CD14-positive monocyte (primary cell): ENCODE measurements around the gene DNAH3. TPM values are rescaled to one million over a fixed set of nuclear protein-coding genes. Genes with fewer than 3 reads are reported as not detected.

Experiments used
- DNase-seq, 3 donors: peaks; one replicate each; pipeline ENCODE4 v3.0.0-alpha.2; 2011 to 2022
- H2AFZ ChIP-seq: 2 replicates; pipeline ENCODE4 v1.6.0; 2012; ENCODE audit warnings: mild to moderate bottlenecking, low read depth, low read length, inconsistent platforms; ENCODE audit not compliant: insufficient read depth, poor library complexity, severe bottlenecking
- H3K27ac ChIP-seq, 2 donors: 1 replicate in 1 of 2; 2 replicates in 1 of 2; pipeline ENCODE4 v1.5.1; 2012 to 2013; ENCODE audit warnings: low read length in 2 of 2, control low read depth in 1 of 2, inconsistent platforms in 1 of 2, low read depth in 1 of 2, mild to moderate bottlenecking in 1 of 2
- H3K27me3 ChIP-seq, 2 donors: one replicate each; pipeline versions ENCODE4 v1.6.0 to v1.6.1; 2011 to 2013; ENCODE audit warnings: low read length in 2 of 2; ENCODE audit not compliant: control insufficient read depth in 2 of 2, insufficient read depth in 2 of 2
- H3K36me3 ChIP-seq, 2 donors: replicated peaks in 1 of 2; 1 replicate in 1 of 2; 2 replicates in 1 of 2; pipeline versions ENCODE4 v1.5.1 to v1.6.1; 2012 to 2013; ENCODE audit warnings: low read length in 2 of 2, control low read depth in 1 of 2, inconsistent platforms in 1 of 2, mild to moderate bottlenecking in 1 of 2; ENCODE audit not compliant: insufficient read depth in 2 of 2, control insufficient read depth in 1 of 2
- H3K4me1 ChIP-seq, 2 donors: 1 replicate in 1 of 2; 2 replicates in 1 of 2; pipeline versions ENCODE4 v1.5.1 to v1.6.1; 2012 to 2013; ENCODE audit warnings: low read length in 2 of 2, control low read depth in 1 of 2, inconsistent platforms in 1 of 2, mild to moderate bottlenecking in 1 of 2, moderate library complexity in 1 of 2; ENCODE audit not compliant: insufficient read depth in 2 of 2, control insufficient read depth in 1 of 2
- H3K4me2 ChIP-seq: replicated peaks from 2 replicates; pipeline ENCODE3; 2012; ENCODE audit warnings: low read length, moderate library complexity, mild to moderate bottlenecking; ENCODE audit not compliant: poor library complexity, severe bottlenecking; ENCODE audit errors: extremely low read depth
- H3K4me3 ChIP-seq, 3 experiments: fragments of 200-600 bp in 1 of 3; sonication (generic) in 1 of 3; replicated peaks in 1 of 3; 1 replicate in 2 of 3; 2 replicates in 1 of 3; pipeline ENCODE4 v1.5.1; 2011 to 2013; ENCODE audit warnings: low read length in 3 of 3, mild to moderate bottlenecking in 3 of 3, control low read depth in 2 of 3, low read depth in 2 of 3, inconsistent platforms in 1 of 3, moderate library complexity in 1 of 3
- H3K79me2 ChIP-seq: 2 replicates; pipeline ENCODE4 v1.6.0; 2012; ENCODE audit warnings: mild to moderate bottlenecking, control low read depth, inconsistent platforms, low read length, moderate library complexity; ENCODE audit not compliant: insufficient read depth
- H3K9ac ChIP-seq: 2 replicates; pipeline ENCODE4 v1.6.0; 2017; ENCODE audit warnings: low read length, mild to moderate bottlenecking; ENCODE audit not compliant: insufficient read depth, poor library complexity, severe bottlenecking
- H3K9me3 ChIP-seq, 2 donors: replicated peaks in 1 of 2; 1 replicate in 1 of 2; 2 replicates in 1 of 2; pipeline versions ENCODE4 v1.5.1 to v1.6.1; 2012 to 2013; ENCODE audit warnings: low read length in 2 of 2, control low read depth in 1 of 2; ENCODE audit not compliant: control insufficient read depth in 1 of 2, insufficient read depth in 1 of 2
- H4K20me1 ChIP-seq: 2 replicates; pipeline ENCODE4 v1.6.0; 2012; ENCODE audit warnings: mild to moderate bottlenecking, low read length, control low read depth, moderate library complexity; ENCODE audit not compliant: insufficient read depth
- H3K27ac Mint-ChIP-seq, 7 donors: one replicate each; pipeline ENCODE4 v1.8.0; 2020; ENCODE audit warnings: mild to moderate bottlenecking in 7 of 7, mixed read lengths in 7 of 7, moderate library complexity in 6 of 7, inconsistent platforms in 2 of 7
- H3K27me3 Mint-ChIP-seq, 3 donors: one replicate each; pipeline ENCODE4 v1.8.0; 2021 to 2022; ENCODE audit warnings: low read depth in 3 of 3, mild to moderate bottlenecking in 3 of 3, mixed read lengths in 3 of 3, moderate library complexity in 3 of 3, inconsistent platforms in 1 of 3
- H3K36me3 Mint-ChIP-seq, 2 donors: one replicate each; pipeline ENCODE4 v1.8.0; 2020; ENCODE audit warnings: mixed read lengths in 2 of 2, inconsistent platforms in 1 of 2, mild to moderate bottlenecking in 1 of 2
- H3K4me1 Mint-ChIP-seq: one replicate; pipeline ENCODE4 v1.8.0; 2020; ENCODE audit warnings: mild to moderate bottlenecking, mixed read lengths
- H3K4me3 Mint-ChIP-seq, 2 donors: one replicate each; pipeline ENCODE4 v1.8.0; 2020; ENCODE audit warnings: mild to moderate bottlenecking in 2 of 2, mixed read lengths in 2 of 2, moderate library complexity in 1 of 2
- H3K9me3 Mint-ChIP-seq, 7 donors: one replicate each; pipeline ENCODE4 v1.8.0; 2020 to 2022; ENCODE audit warnings: mixed read lengths in 7 of 7, mild to moderate bottlenecking in 6 of 7, moderate library complexity in 6 of 7, inconsistent platforms in 2 of 7
- WGBS: methylation state at CpG from one replicate; pipeline ENCODE4 v1.1.5; 2013; ENCODE audit warnings: missing lambda C conversion rate; ENCODE audit not compliant: insufficient coverage; 5-methylcytosine and 5-hydroxymethylcytosine counted together
- intact Hi-C, 2 donors: fragments of 100-400 bp; cut with micrococcal nuclease; formaldehyde crosslinking; loops; one replicate each; pipeline versions ENCODE4 v1.15.0 to v1.15.1; 2023
- polyA plus RNA-seq, 3 donors: library from polyadenylated mRNA; depleted of rRNA in 1 of 3; unstranded in 2 of 3; stranded (reverse) in 1 of 3; fragments of 300-500 nt in 2 of 3; fragments of >200 nt in 1 of 3; fragmentation: Illumina TruSeq in 2 of 3; gene quantifications; 1 replicate in 2 of 3; 2 replicates in 1 of 3; pipeline ENCODE4 v1.2.3, GENCODE V29; 2012 to 2021
- TF ChIP-seq, protein P1 (sequence below): fragments of 200-600 bp; IDR thresholded peaks from one replicate; pipeline ENCODE4 v1.8.0; 2022; ENCODE audit warnings: antibody characterized with exemption, mild to moderate bottlenecking

Gene DNAH3
- polyA plus RNA-seq, 3 donors: not detected

DNA sequence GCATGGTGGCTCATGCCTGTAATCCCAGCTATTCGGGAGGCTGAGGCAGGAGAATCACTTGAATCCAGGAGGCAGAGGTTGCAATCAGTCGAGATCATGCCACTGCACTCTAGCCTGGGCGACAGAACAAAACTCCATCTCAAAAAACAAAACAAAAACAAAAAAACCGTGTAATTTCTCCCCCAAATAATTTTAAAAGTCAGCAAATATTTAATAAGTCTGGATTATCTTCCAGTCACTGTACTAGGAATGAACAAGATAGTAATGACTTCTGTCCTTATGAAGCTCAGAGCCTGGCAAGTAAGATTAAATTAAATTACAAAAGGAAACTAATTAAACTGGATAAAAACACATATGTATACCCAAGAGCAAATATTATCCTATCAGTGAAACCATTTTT, 113.5 kb downstream of the DNAH3 start:
- no peaks in the 10 kb centered on the region for H3K79me2 ChIP-seq
- H2AFZ ChIP-seq: no peak overlapping the region
- H3K36me3 ChIP-seq: no peaks in the 10 kb centered on the region
- TF ChIP-seq, protein P1, sequence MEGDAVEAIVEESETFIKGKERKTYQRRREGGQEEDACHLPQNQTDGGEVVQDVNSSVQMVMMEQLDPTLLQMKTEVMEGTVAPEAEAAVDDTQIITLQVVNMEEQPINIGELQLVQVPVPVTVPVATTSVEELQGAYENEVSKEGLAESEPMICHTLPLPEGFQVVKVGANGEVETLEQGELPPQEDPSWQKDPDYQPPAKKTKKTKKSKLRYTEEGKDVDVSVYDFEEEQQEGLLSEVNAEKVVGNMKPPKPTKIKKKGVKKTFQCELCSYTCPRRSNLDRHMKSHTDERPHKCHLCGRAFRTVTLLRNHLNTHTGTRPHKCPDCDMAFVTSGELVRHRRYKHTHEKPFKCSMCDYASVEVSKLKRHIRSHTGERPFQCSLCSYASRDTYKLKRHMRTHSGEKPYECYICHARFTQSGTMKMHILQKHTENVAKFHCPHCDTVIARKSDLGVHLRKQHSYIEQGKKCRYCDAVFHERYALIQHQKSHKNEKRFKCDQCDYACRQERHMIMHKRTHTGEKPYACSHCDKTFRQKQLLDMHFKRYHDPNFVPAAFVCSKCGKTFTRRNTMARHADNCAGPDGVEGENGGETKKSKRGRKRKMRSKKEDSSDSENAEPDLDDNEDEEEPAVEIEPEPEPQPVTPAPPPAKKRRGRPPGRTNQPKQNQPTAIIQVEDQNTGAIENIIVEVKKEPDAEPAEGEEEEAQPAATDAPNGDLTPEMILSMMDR: no peak
- no peak overlapping the region for H3K4me3 ChIP-seq
- H3K27me3 ChIP-seq: no peaks in the 10 kb centered on the region
- no peak overlapping the region for H3K4me2 ChIP-seq
- 88% methylated on average over 1 of the region's 4 CpGs for WGBS
- no peaks in the 10 kb centered on the region for H4K20me1 ChIP-seq
- peaks cover 0 to 3% (median 0%) of the 10 kb centered on the region in 3 donors for H3K27me3 Mint-ChIP-seq
- no peak for DNase-seq
- H3K4me1 Mint-ChIP-seq: no peaks in the 10 kb centered on the region
- no peak overlapping the region for H3K27ac ChIP-seq
- H3K9me3 ChIP-seq: no peaks in the 10 kb centered on the region
- H3K27ac Mint-ChIP-seq: no peak overlapping the region
- H3K4me1 ChIP-seq: no peaks in the 10 kb centered on the region
- H3K9me3 Mint-ChIP-seq: no peaks in the 10 kb centered on the region
- H3K9ac ChIP-seq: no peak overlapping the region
- no peak overlapping the region for H3K4me3 Mint-ChIP-seq
- intact Hi-C loops: no loop called here
- no peaks in the 10 kb centered on the region for H3K36me3 Mint-ChIP-seq

DNA sequence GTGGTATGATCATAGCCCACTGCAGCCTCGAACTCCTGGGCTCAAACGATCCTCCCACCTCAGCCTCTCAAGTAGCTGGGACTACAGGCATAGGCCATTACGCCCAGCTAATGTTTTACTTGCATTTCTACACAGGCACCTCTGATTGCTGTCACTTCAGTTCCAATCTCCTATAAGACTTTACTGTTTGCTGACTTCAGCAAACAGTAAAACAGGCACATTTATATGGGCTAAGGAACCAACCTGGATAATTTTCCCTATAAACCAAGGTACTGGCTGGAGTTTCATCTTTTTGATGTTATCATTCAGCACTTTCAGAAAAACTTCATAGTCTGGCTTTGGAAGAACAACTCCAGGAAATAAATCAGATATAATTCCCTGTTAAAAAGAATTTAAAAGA, 114.2 kb downstream of the DNAH3 start:
- no peak overlapping the region for H2AFZ ChIP-seq
- H3K79me2 ChIP-seq: no peaks in the 10 kb centered on the region
- intact Hi-C loops: no loop called here
- no peak overlapping the region for H3K9ac ChIP-seq
- TF ChIP-seq, protein P1: no peak
- H4K20me1 ChIP-seq: no peaks in the 10 kb centered on the region
- no peaks in the 10 kb centered on the region for H3K27me3 ChIP-seq
- WGBS: 89% methylated on average over 3 of the region's 3 CpGs
- H3K9me3 Mint-ChIP-seq: no peaks in the 10 kb centered on the region
- no peaks in the 10 kb centered on the region for H3K4me1 ChIP-seq
- no peak overlapping the region for H3K4me3 ChIP-seq
- H3K27me3 Mint-ChIP-seq: peaks cover 0 to 3% (median 0%) of the 10 kb centered on the region in 3 donors
- H3K36me3 Mint-ChIP-seq: no peaks in the 10 kb centered on the region
- no peak overlapping the region for H3K4me2 ChIP-seq
- no peaks in the 10 kb centered on the region for H3K4me1 Mint-ChIP-seq
- no peaks in the 10 kb centered on the region for H3K9me3 ChIP-seq
- H3K36me3 ChIP-seq: no peaks in the 10 kb centered on the region
- no peak overlapping the region for H3K27ac Mint-ChIP-seq
- H3K4me3 Mint-ChIP-seq: no peak overlapping the region
- no peak for DNase-seq
- H3K27ac ChIP-seq: no peak overlapping the region
